Suprapubic skin (tissue), 4 donors: ENCODE data around the gene CTNND2. TPM values are rescaled to one million over a fixed set of nuclear protein-coding genes. Genes with fewer than 3 reads are reported as not detected.

Source experiments
- DNase-seq, 2 donors: peaks; one replicate each; pipeline ENCODE4 v3.0.0-alpha.2; 2019; ENCODE audit warnings: low spot score in 2 of 2
- H3K27ac ChIP-seq: fragments of 200-600 bp; sonication (generic); one replicate; pipeline ENCODE4 v1.5.1; 2019
- H3K27me3 ChIP-seq: fragments of 200-600 bp; sonication (generic); one replicate; pipeline ENCODE4 v1.5.1; 2019
- H3K36me3 ChIP-seq: fragments of 200-600 bp; sonication (generic); one replicate; pipeline ENCODE4 v1.5.1; 2019
- H3K4me1 ChIP-seq: fragments of 200-600 bp; sonication (generic); one replicate; pipeline ENCODE4 v1.5.1; 2019
- H3K4me3 ChIP-seq: fragments of 200-600 bp; sonication (generic); one replicate; pipeline ENCODE4 v1.5.1; 2019; ENCODE audit warnings: mild to moderate bottlenecking
- H3K9me3 ChIP-seq: fragments of 200-600 bp; sonication (generic); one replicate; pipeline ENCODE4 v1.5.1; 2019
- CTCF ChIP-seq, 2 donors: fragments of 200-600 bp in 1 of 2; fragments of 450-650 bp in 1 of 2; sonication (generic) in 1 of 2; IDR thresholded peaks; one replicate each; pipeline ENCODE4 v1.5.1; 2016 to 2019; ENCODE audit warnings: antibody characterized with exemption in 2 of 2, mild to moderate bottlenecking in 1 of 2, moderate library complexity in 1 of 2
- EP300 ChIP-seq: sonication (generic); formaldehyde crosslinking; IDR thresholded peaks from one replicate; pipeline ENCODE4 v1.6.1; 2017; ENCODE audit warnings: antibody characterized with exemption
- POLR2A ChIP-seq, 2 donors: fragments of 450-650 bp; IDR thresholded peaks; one replicate each; pipeline ENCODE4 v1.6.1; 2017; ENCODE audit warnings: antibody characterized with exemption in 2 of 2, mild to moderate bottlenecking in 2 of 2, moderate library complexity in 2 of 2
- POLR2AphosphoS5 ChIP-seq, 3 donors: sonication (generic); formaldehyde crosslinking; IDR thresholded peaks; one replicate each; pipeline ENCODE4 v1.6.1; 2017; ENCODE audit warnings: antibody characterized with exemption in 3 of 3
- WGBS: methylation state at CpG from one replicate; pipeline ENCODE4 v1.1.5; 2018; 5-methylcytosine and 5-hydroxymethylcytosine counted together
- total RNA-seq, 4 donors: library from RNA; depleted of rRNA; stranded (reverse); fragments of >200 nt; gene quantifications; one replicate each; pipeline ENCODE4 v1.1.0, GENCODE V29; 2016

The CTNND2 gene
- total RNA-seq, 4 donors from 2014 or later = 0.40 to 3.8 (median 2.2) TPM

- H3K36me3 ChIP-seq = no peaks in the 10 kb centered on the region
- 79% methylated on average over 4 of the region's 4 CpGs for WGBS
These were observed 615.0 kb downstream of the CTNND2 start for GRCh38 chr5:11289208-11289607.

GRCh38 chr5:11281842-11282241, 622.4 kb downstream of the CTNND2 start:
- WGBS = 88% methylated on average over 5 of the region's 5 CpGs
- TF ChIP-seq POLR2AphosphoS5 (IDR thresholded peaks at IDR 0.05) (no peak), POLR2A (IDR thresholded peaks at IDR 0.05) (no peak), CTCF (IDR thresholded peaks at IDR 0.05) (no peak), EP300 (no peak)
- Histone ChIP-seq H3K27ac (no peak overlapping the region), H3K27me3 (peaks cover 2% of the 10 kb centered on the region), H3K4me3 (no peak overlapping the region), H3K9me3 (no peaks in the 10 kb centered on the region), H3K36me3 (no peaks in the 10 kb centered on the region), H3K4me1 (no peaks in the 10 kb centered on the region)
- DNase-seq = no peak

More at GRCh38 chr5:11289208-11289607, 615.0 kb downstream of the CTNND2 start:
- H3K27me3 ChIP-seq = no peaks in the 10 kb centered on the region
- H3K4me1 ChIP-seq = no peaks in the 10 kb centered on the region
- H3K27ac ChIP-seq = no peak overlapping the region
- no peak for DNase-seq
- no peak overlapping the region for H3K4me3 ChIP-seq
- no peak for TF ChIP-seq POLR2AphosphoS5 (IDR thresholded peaks at IDR 0.05)
- no peak for TF ChIP-seq EP300
- TF ChIP-seq CTCF (IDR thresholded peaks at IDR 0.05) = no peak
- no peak for TF ChIP-seq POLR2A (IDR thresholded peaks at IDR 0.05)
- no peaks in the 10 kb centered on the region for H3K9me3 ChIP-seq

GRCh38 chr5:11277323-11277722, 626.9 kb downstream of the CTNND2 start:
- Histone ChIP-seq H3K36me3 (no peaks in the 10 kb centered on the region), H3K27ac (no peak overlapping the region), H3K4me3 (no peak overlapping the region), H3K27me3 (peaks cover 2% of the 10 kb centered on the region), H3K9me3 (no peaks in the 10 kb centered on the region), H3K4me1 (no peaks in the 10 kb centered on the region)
- DNase-seq = no peak
- 85% methylated on average over 4 of the region's 4 CpGs for WGBS
- TF ChIP-seq POLR2AphosphoS5 (IDR thresholded peaks at IDR 0.05) (no peak), POLR2A (IDR thresholded peaks at IDR 0.05) (no peak), CTCF (IDR thresholded peaks at IDR 0.05) (no peak), EP300 (no peak)

GRCh38 chr5:11273180-11273903, 630.9 kb downstream of the CTNND2 start:
- TF ChIP-seq POLR2A (IDR thresholded peaks at IDR 0.05) (no peak), CTCF (IDR thresholded peaks at IDR 0.05) (no peak), POLR2AphosphoS5 (IDR thresholded peaks at IDR 0.05) (no peak), EP300 (no peak)
- Histone ChIP-seq H3K27ac (no peak overlapping the region), H3K9me3 (no peaks in the 10 kb centered on the region), H3K4me1 (no peaks in the 10 kb centered on the region), H3K27me3 (peaks cover 2% of the 10 kb centered on the region), H3K4me3 (no peak overlapping the region), H3K36me3 (no peaks in the 10 kb centered on the region)
- WGBS = 80% methylated on average over 11 of the region's 11 CpGs
- DNase-seq = no peak

GRCh38 chr5:11269515-11269914, 634.7 kb downstream of the CTNND2 start:
- no peak overlapping the region for H3K27ac ChIP-seq
- WGBS = 92% methylated on average over 3 of the region's 3 CpGs
- DNase-seq = no peak
- no peaks in the 10 kb centered on the region for H3K27me3 ChIP-seq
- TF ChIP-seq POLR2A (IDR thresholded peaks at IDR 0.05) (no peak), POLR2AphosphoS5 (IDR thresholded peaks at IDR 0.05) (no peak), CTCF (IDR thresholded peaks at IDR 0.05) (no peak), EP300 (no peak)
- no peak overlapping the region for H3K4me3 ChIP-seq
- no peaks in the 10 kb centered on the region for H3K9me3 ChIP-seq
- H3K36me3 ChIP-seq = no peaks in the 10 kb centered on the region
- H3K4me1 ChIP-seq = no peaks in the 10 kb centered on the region
